SU-DHL-6 (cell line): ENCODE data around the gene HGFAC.

Experiments used
- H2AFZ ChIP-seq: fragments of 200-600 bp; sonication (generic); 2 replicates; pipeline ENCODE4 v1.6.1; 2014; ENCODE audit warnings: low read depth, mild to moderate bottlenecking, moderate library complexity, mixed read lengths, antibody characterized with exemption, low read length; ENCODE audit not compliant: severe bottlenecking
- H3F3A ChIP-seq: fragments of 200-600 bp; shearing (Covaris generic); 2 replicates; pipeline ENCODE4 v1.6.0; 2016; ENCODE audit warnings: antibody characterized with exemption, mild to moderate bottlenecking; ENCODE audit not compliant: insufficient read depth
- H3K27ac ChIP-seq: fragments of 200-600 bp; sonication (generic); 2 replicates; pipeline ENCODE4 v1.5.1; 2016; ENCODE audit warnings: low read depth, mild to moderate bottlenecking, low read length, moderate library complexity, mixed read lengths
- H3K27me3 ChIP-seq: fragments of 200-600 bp; sonication (generic), shearing (Covaris generic); 2 replicates; pipeline ENCODE4 v1.6.0; 2014; ENCODE audit warnings: mild to moderate bottlenecking, low read length
- H3K36me3 ChIP-seq: fragments of 200-600 bp; sonication (generic); 2 replicates; pipeline ENCODE4 v1.6.1; 2014; ENCODE audit warnings: mild to moderate bottlenecking, low read length, mixed read lengths
- H3K4me2 ChIP-seq: fragments of 300-600, 200-600 bp; shearing (Covaris generic), sonication (generic); 2 replicates; pipeline ENCODE4 v1.6.0; 2014; ENCODE audit warnings: low read length, low read depth, mild to moderate bottlenecking; ENCODE audit not compliant: poor library complexity, severe bottlenecking
- H3K4me3 ChIP-seq: fragments of 200-600 bp; sonication (generic); 2 replicates; pipeline ENCODE4 v1.5.1; 2014; ENCODE audit warnings: antibody characterized with exemption, low read length, mild to moderate bottlenecking, mixed read lengths; ENCODE audit not compliant: insufficient read depth, poor library complexity, severe bottlenecking
- H3K79me2 ChIP-seq: fragments of 200-600 bp; sonication (generic); 2 replicates; pipeline ENCODE4 v1.6.1; 2014; ENCODE audit warnings: mild to moderate bottlenecking, low read length, moderate library complexity; ENCODE audit not compliant: insufficient read depth
- H3K9ac ChIP-seq: fragments of 200-600 bp; sonication (generic); 2 replicates; pipeline ENCODE4 v1.7.0; 2014; ENCODE audit warnings: mild to moderate bottlenecking, low read length
- H3K9me2 ChIP-seq: fragments of 200-600 bp; sonication (generic); replicated peaks from 2 replicates; pipeline ENCODE4 v1.6.1; 2014; ENCODE audit warnings: low read length; ENCODE audit not compliant: insufficient read depth
- H3K9me3 ChIP-seq: fragments of 200-600 bp; sonication (generic); 2 replicates; pipeline ENCODE4 v1.6.1; 2014; ENCODE audit warnings: low read length, mixed read lengths; ENCODE audit not compliant: insufficient read depth
- H4K20me1 ChIP-seq: fragments of 200-600 bp; sonication (generic); 2 replicates; pipeline ENCODE4 v1.6.1; 2014; ENCODE audit warnings: low read depth, mild to moderate bottlenecking, antibody characterized with exemption, low read length, moderate library complexity, mixed read lengths
- CTCF ChIP-seq: fragments of 200-600 bp; sonication (generic); IDR thresholded peaks from one replicate; pipeline ENCODE4 v1.5.1; 2017; ENCODE audit warnings: antibody characterized with exemption, mild to moderate bottlenecking, low read length, moderate library complexity; ENCODE audit not compliant: insufficient read depth, poor library complexity, severe bottlenecking
- EZH2phosphoT487 ChIP-seq: fragments of 200-600 bp; sonication (generic), shearing (Covaris generic); conservative IDR thresholded peaks from 2 replicates; pipeline ENCODE4 v1.6.1; 2018; ENCODE audit warnings: mild to moderate bottlenecking, antibody characterized with exemption, low read length, moderate library complexity, mixed read lengths

The HGFAC gene

DNA sequence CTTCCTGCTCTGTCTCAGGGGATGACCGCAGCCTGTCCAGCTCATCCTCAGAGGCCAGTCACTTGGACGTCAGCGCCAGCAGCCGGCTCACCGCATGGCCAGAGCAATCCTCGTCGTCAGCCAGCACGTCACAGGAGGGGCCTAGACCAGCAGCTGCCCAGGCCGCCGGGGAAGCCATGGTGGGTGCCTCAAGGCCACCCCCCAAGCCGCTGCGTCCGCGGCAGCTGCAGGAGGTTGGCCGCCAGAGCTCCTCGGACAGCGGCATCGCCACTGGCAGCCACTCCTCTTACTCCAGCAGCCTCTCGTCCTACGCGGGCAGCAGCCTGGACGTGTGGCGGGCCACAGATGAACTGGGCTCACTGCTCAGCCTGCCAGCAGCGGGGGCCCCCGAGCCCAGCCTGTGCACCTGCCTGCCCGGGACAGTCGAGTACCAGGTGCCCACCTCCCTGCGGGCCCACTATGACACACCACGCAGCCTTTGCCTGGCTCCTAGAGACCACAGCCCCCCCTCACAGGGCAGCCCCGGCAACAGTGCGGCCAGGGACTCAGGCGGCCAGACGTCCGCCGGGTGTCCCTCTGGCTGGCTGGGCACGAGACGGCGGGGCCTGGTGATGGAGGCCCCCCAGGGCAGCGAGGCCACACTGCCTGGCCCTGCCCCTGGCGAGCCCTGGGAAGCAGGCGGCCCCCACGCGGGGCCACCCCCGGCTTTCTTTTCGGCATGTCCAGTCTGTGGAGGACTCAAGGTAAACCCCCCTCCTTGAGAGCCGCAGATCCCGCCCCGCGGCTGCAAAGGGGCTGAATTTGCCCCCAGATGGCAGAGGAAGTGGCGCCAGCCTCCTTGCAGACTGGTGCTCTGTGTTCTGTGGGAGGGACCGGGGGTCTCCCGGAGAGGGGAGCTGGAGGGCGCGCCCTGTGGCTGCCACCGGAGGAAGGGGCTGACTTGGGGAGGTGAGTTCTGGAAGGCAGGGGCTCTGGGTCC lies 51.3 kb downstream of the HGFAC start:
- Histone ChIP-seq H3K9me3 (no peaks in the 10 kb centered on the region), H3K4me2 (no peak overlapping the region), H3K9me2 (no peaks in the 10 kb centered on the region), H3K9ac (no peak overlapping the region), H3K4me3 (no peak overlapping the region), H3K36me3 (no peaks in the 10 kb centered on the region), H3K79me2 (no peaks in the 10 kb centered on the region), H4K20me1 (no peaks in the 10 kb centered on the region), H3K27ac (no peak overlapping the region), H2AFZ (no peak overlapping the region), H3K27me3 (no peaks in the 10 kb centered on the region), H3F3A (no peaks in the 10 kb centered on the region)
- TF ChIP-seq CTCF: no peak

- no peaks in the 10 kb centered on the region for H3F3A ChIP-seq
- no peaks in the 10 kb centered on the region for H4K20me1 ChIP-seq
- H3K4me2 ChIP-seq: no peak overlapping the region
- TF ChIP-seq EZH2phosphoT487 (no peak), CTCF (no peak)
- no peaks in the 10 kb centered on the region for H3K9me2 ChIP-seq
- H3K9ac ChIP-seq: no peak overlapping the region
- H3K79me2 ChIP-seq: no peaks in the 10 kb centered on the region
- H3K4me3 ChIP-seq: no peak overlapping the region
- no peak overlapping the region for H3K27ac ChIP-seq
- no peaks in the 10 kb centered on the region for H3K36me3 ChIP-seq
- H2AFZ ChIP-seq: no peak overlapping the region
- no peaks in the 10 kb centered on the region for H3K27me3 ChIP-seq
- H3K9me3 ChIP-seq: no peaks in the 10 kb centered on the region
Observed at GRCh38 chr4:3493720-3494461, 52.1 kb downstream of the HGFAC start.

- no peak overlapping the region for H3K4me2 ChIP-seq
- H3K9me3 ChIP-seq: no peaks in the 10 kb centered on the region
- H3F3A ChIP-seq: no peaks in the 10 kb centered on the region
- no peaks in the 10 kb centered on the region for H4K20me1 ChIP-seq
- no peaks in the 10 kb centered on the region for H3K9me2 ChIP-seq
- TF ChIP-seq CTCF (no peak), EZH2phosphoT487 (no peak)
- no peaks in the 10 kb centered on the region for H3K36me3 ChIP-seq
- no peak overlapping the region for H3K4me3 ChIP-seq
- no peak overlapping the region for H3K27ac ChIP-seq
- H2AFZ ChIP-seq: no peak overlapping the region
- no peaks in the 10 kb centered on the region for H3K27me3 ChIP-seq
- no peaks in the 10 kb centered on the region for H3K79me2 ChIP-seq
- no peak overlapping the region for H3K9ac ChIP-seq
Observed at GRCh38 chr4:3494462-3494871, 52.7 kb downstream of the HGFAC start.
